OCI-LY1 (cell line): ENCODE measurements around the gene TECR.

Source experiments
- CTCF ChIP-seq: fragments of 200-600 bp; sonication (generic), shearing (Covaris generic); IDR thresholded peaks from 2 replicates; pipeline ENCODE4 v1.5.1; 2017; ENCODE audit warnings: mild to moderate bottlenecking, antibody characterized with exemption, low read length, moderate library complexity, mixed read lengths
- EZH2 ChIP-seq: fragments of 200-600 bp; sonication (generic), shearing (Covaris generic); IDR thresholded peaks from 2 replicates; pipeline ENCODE4 v1.8.0; 2017; ENCODE audit warnings: borderline replicate concordance, mixed run types, mild to moderate bottlenecking, antibody characterized with exemption, low read length, moderate library complexity, mixed read lengths

GRCh38 chr19:14511229-14511593 lies 18.2 kb upstream of the TECR start:
- no peak for TF ChIP-seq EZH2
- no peak for TF ChIP-seq CTCF
